HepG2 (cell line): Measurements from ENCODE around the gene PLSCR1. TPM values are rescaled to one million over a fixed set of nuclear protein-coding genes. Genes with fewer than 3 reads are reported as not detected.

Source experiments
- ATAC-seq: fragments of 200-7000 bp; cut with Tn5 transposase; 3 replicates; pipeline ENCODE4 v1.9.1; 2020; ENCODE audit warnings: mild to moderate bottlenecking, moderate library complexity
- BruUV-seq: library from RNA; stranded (reverse); fragments of 400-500 nt; replicated peaks from 2 replicates; lab custom pipeline; 2021; lab: Mats Ljungman, UMichigan
- CTCF ChIA-PET: fragments of 300-600 bp; formaldehyde crosslinking; extraction: SDS; loops from one replicate; lab custom pipeline; 2021; ENCODE audit warnings: low total read pairs, inconsistent platforms, low intra/inter-chr PET ratio; lab: Yijun Ruan, JAX
- POLR2A ChIA-PET: fragments of 350-600 bp; sonication (Branson Sonifier 250); formaldehyde crosslinking; loops from one replicate; lab custom pipeline; 2020; ENCODE audit warnings: antibody characterized with exemption, inconsistent platforms; lab: Yijun Ruan, JAX
- DNase-seq: peaks from one replicate; pipeline ENCODE4 v3.0.0-alpha.2; 2015; ENCODE audit warnings: low spot score
- FAIRE-seq: peaks from 3 replicates; lab custom pipeline; 2011; peaks lifted over from hg19 to GRCh38; lab: Jason Lieb, UNC
- H2AFZ ChIP-seq: one replicate; pipeline ENCODE4 v1.6.1; 2011; ENCODE audit warnings: low read length, inconsistent platforms
- H3K27ac ChIP-seq: fragments of 300-600 bp; 3 replicates; pipeline ENCODE4 v1.8.0; 2011; ENCODE audit warnings: mixed run types, mild to moderate bottlenecking, mixed read lengths, low read length, inconsistent platforms; ENCODE audit not compliant: insufficient read depth; ENCODE audit errors: extremely low read length
- H3K27me3 ChIP-seq, 2 experiments: fragments of 200-600 bp in 1 of 2; 2 replicates in 1 of 2; 3 replicates in 1 of 2; pipeline versions ENCODE4 v1.6.0 to v1.8.0; 2011; ENCODE audit warnings: low read length in 2 of 2, mild to moderate bottlenecking in 2 of 2, moderate library complexity in 2 of 2, inconsistent platforms in 1 of 2; ENCODE audit not compliant: insufficient read depth in 2 of 2, control insufficient read depth in 1 of 2
- H3K36me3 ChIP-seq, 2 experiments: fragments of 200-600 bp in 1 of 2; replicated peaks in 1 of 2; 2 replicates in 1 of 2; 3 replicates in 1 of 2; pipeline versions ENCODE4 v1.5.1 to v1.8.0; 2011; ENCODE audit warnings: low read length in 2 of 2, inconsistent platforms in 1 of 2; ENCODE audit not compliant: insufficient read depth in 2 of 2, control insufficient read depth in 1 of 2
- H3K4me1 ChIP-seq: 2 replicates; pipeline ENCODE4 v1.5.1; 2012; ENCODE audit warnings: low read length, inconsistent platforms; ENCODE audit not compliant: insufficient read depth
- H3K4me2 ChIP-seq: 2 replicates; pipeline ENCODE4 v1.6.0; 2011; ENCODE audit warnings: low read depth, low read length, inconsistent platforms
- H3K4me3 ChIP-seq, 3 experiments: fragments of 200-600 bp in 1 of 3; sonication (generic), shearing (Covaris generic) in 1 of 3; replicated peaks in 1 of 3; 2 replicates each; pipeline ENCODE4 v1.5.1; 2011 to 2016; ENCODE audit warnings: low read length in 3 of 3, inconsistent platforms in 2 of 3, low read depth in 2 of 3, mild to moderate bottlenecking in 2 of 3, control low read depth in 1 of 3, mixed read lengths in 1 of 3; ENCODE audit not compliant: insufficient read depth in 1 of 3
- H3K79me2 ChIP-seq: one replicate; pipeline ENCODE4 v1.6.1; 2011; ENCODE audit warnings: low read length, inconsistent platforms; ENCODE audit not compliant: insufficient read depth
- H3K9ac ChIP-seq: 2 replicates; pipeline ENCODE4 v1.6.0; 2011; ENCODE audit warnings: mild to moderate bottlenecking, low read depth, low read length, inconsistent platforms; ENCODE audit not compliant: insufficient read depth
- H3K9me3 ChIP-seq: 2 replicates; pipeline ENCODE4 v1.5.1; 2012; ENCODE audit warnings: mild to moderate bottlenecking, low read length
- H4K20me1 ChIP-seq: 2 replicates; pipeline ENCODE4 v1.6.0; 2011; ENCODE audit warnings: inconsistent platforms, mild to moderate bottlenecking, low read length, moderate library complexity; ENCODE audit not compliant: insufficient read depth
- ARID5B ChIP-seq: IDR thresholded peaks from 2 replicates; pipeline ENCODE4 v1.4.0; 2020; ENCODE audit warnings: mild to moderate bottlenecking, missing genetic modification reagents
- ATF2 ChIP-seq: sonication (generic); formaldehyde crosslinking; IDR thresholded peaks from 2 replicates; pipeline ENCODE4 v1.4.0; 2020; ENCODE audit warnings: missing genetic modification reagents
- NR2F2 ChIP-seq: IDR thresholded peaks from 2 replicates; pipeline ENCODE4 v1.6.1; 2012; ENCODE audit warnings: low read depth, inconsistent platforms, borderline replicate concordance
- NR3C1 ChIP-seq: sonication (generic); formaldehyde crosslinking; IDR thresholded peaks from 2 replicates; pipeline ENCODE4 v1.4.0; 2020; ENCODE audit warnings: missing genetic modification reagents
- RBFOX2 ChIP-seq: fragments of 200-400 bp; formaldehyde crosslinking; IDR thresholded peaks from 2 replicates; pipeline ENCODE4 v1.6.1; 2017; ENCODE audit warnings: low read depth, mild to moderate bottlenecking, low read length
- ZBTB20 ChIP-seq: sonication (generic); formaldehyde crosslinking; IDR thresholded peaks from 2 replicates; pipeline ENCODE4 v1.8.1; 2023; ENCODE audit warnings: missing genetic modification reagents, low read depth, mild to moderate bottlenecking, borderline replicate concordance
- ZFP36 ChIP-seq: fragments of 150-350 bp; IDR thresholded peaks from 2 replicates; pipeline ENCODE4 v1.6.1; 2018; ENCODE audit warnings: borderline replicate concordance, low read length, low read depth; ENCODE audit not compliant: partially characterized antibody
- ZNF253 ChIP-seq: sonication (generic); formaldehyde crosslinking; IDR thresholded peaks from 2 replicates; pipeline ENCODE4 v1.8.0; 2022; ENCODE audit warnings: mild to moderate bottlenecking, missing genetic modification reagents, borderline replicate concordance
- WGBS: methylation state at CpG from one replicate; pipeline ENCODE4 v1.1.6; 2017; ENCODE audit warnings: low lambda C conversion rate; 5-methylcytosine and 5-hydroxymethylcytosine counted together
- in situ Hi-C: cut with HindIII; loops from 2 replicates; pipeline ENCODE4 v1.10.0; 2017; ENCODE audit warnings: low pct_unique_long_range_greater_than_20kb; ENCODE audit not compliant: extremely low pct_ligation_motif_present
- intact Hi-C: fragments of 100-400 bp; cut with micrococcal nuclease; formaldehyde crosslinking; loops from one replicate; pipeline ENCODE4 v1.10.0; 2022; ENCODE audit not compliant: unreplicated experiment
- polyA plus RNA-seq, 8 experiments: library from polyadenylated mRNA; depleted of rRNA in 3 of 8; stranded (reverse) in 7 of 8; unstranded in 1 of 8; fragments of >200 nt; fragmentation: Illumina TruSeq in 4 of 8; extraction: Trizol in 4 of 8; gene quantifications; 2 replicates each; pipeline versions ENCODE4 v1.2.1 to v1.2.3, GENCODE V29; 2011 to 2016; ENCODE audit warnings: low read depth in 4 of 8, missing spikeins in 1 of 8, mixed read lengths in 1 of 8; ENCODE audit not compliant: insufficient read depth in 1 of 8
- total RNA-seq, 5 experiments: library from RNA; depleted of rRNA; stranded (reverse); fragments of >200 nt; fragmentation: Illumina TruSeq; extraction: Trizol; gene quantifications; 2 replicates each; pipeline ENCODE4 v1.2.3, GENCODE V29; 2016; ENCODE audit warnings: low read depth in 1 of 5

Gene PLSCR1
- total and polyA plus RNA-seq, 2 of the 13 experiments (the other 11 are each of a cell fraction or from before 2014, with no cell fraction given), result 33.8 to 34.1 TPM

- no peak for TF ChIP-seq ATF2 (CRISPR knock-in tag)
- no peak for TF ChIP-seq ARID5B (CRISPR knock-in tag)
- no peak for TF ChIP-seq ZFP36
- no peak for TF ChIP-seq NR3C1 (CRISPR knock-in tag)
- no peak for TF ChIP-seq RBFOX2
- no peak for TF ChIP-seq NR2F2
- no peak for TF ChIP-seq ZNF253 (CRISPR knock-in tag)
- TF ChIP-seq ZBTB20 (CRISPR knock-in tag), result no peak
- TF ChIP-seq, all 625 proteins: peak for 0
- ChIA-PET CTCF (no interaction called here), POLR2A (no interaction called here)
- H3K9ac ChIP-seq, result no peak overlapping the region
- no peaks in the 10 kb centered on the region for H3K27me3 ChIP-seq
- H3K36me3 ChIP-seq, result no peaks in the 10 kb centered on the region
- BruUV-seq, result no TSS peak
- FAIRE-seq, result no peak
- H3K9me3 ChIP-seq, result no peaks in the 10 kb centered on the region
- in situ Hi-C loops (no loop called here), intact Hi-C loops (no loop called here)
- no peaks in the 10 kb centered on the region for H4K20me1 ChIP-seq
- no peaks in the 10 kb centered on the region for H3K79me2 ChIP-seq
- ATAC-seq, result no peak
- no peak overlapping the region for H3K4me3 ChIP-seq
- H3K4me2 ChIP-seq, result no peak overlapping the region
- no peak for DNase-seq
- peaks cover 22% of the 10 kb centered on the region for H3K4me1 ChIP-seq
- no peak overlapping the region for H3K27ac ChIP-seq
- 93% methylated on average over 1 of the region's 1 CpG for WGBS
- H2AFZ ChIP-seq, result no peak overlapping the region
These were observed 36.9 kb downstream of the PLSCR1 start for GRCh38 chr3:146507331-146508120.
